Kidney (tissue), 14 donors: ENCODE results near the gene GTPBP2. TPM values are rescaled to one million over a fixed set of nuclear protein-coding genes. Genes with fewer than 3 reads are reported as not detected.

Source experiments
- DNase-seq, 5 donors: peaks; one replicate each; pipeline ENCODE4 v3.0.0-alpha.2; 2013 to 2020
- FAIRE-seq: peaks from 2 replicates; lab custom pipeline; 2012; peaks lifted over from hg19 to GRCh38; lab: Jason Lieb, UNC
- H3K27ac ChIP-seq, 2 donors: one replicate each; pipeline ENCODE4 v1.7.0; 2013; ENCODE audit warnings: low read depth in 2 of 2, low read length in 2 of 2, inconsistent platforms in 1 of 2
- H3K27me3 ChIP-seq: one replicate; pipeline ENCODE4 v1.7.1; 2013; ENCODE audit warnings: low read length, inconsistent platforms; ENCODE audit not compliant: control insufficient read depth, insufficient read depth
- H3K36me3 ChIP-seq, 3 donors: one replicate each; pipeline versions ENCODE4 v1.7.0 to v1.7.1; 2013; ENCODE audit warnings: low read length in 3 of 3, control low read depth in 1 of 3, inconsistent platforms in 1 of 3; ENCODE audit not compliant: insufficient read depth in 3 of 3, control insufficient read depth in 2 of 3
- H3K4me1 ChIP-seq, 3 donors: one replicate each; pipeline versions ENCODE4 v1.7.0 to v1.7.1; 2013; ENCODE audit warnings: low read length in 3 of 3, inconsistent platforms in 1 of 3, low read depth in 1 of 3; ENCODE audit not compliant: control insufficient read depth in 2 of 3, insufficient read depth in 2 of 3
- H3K4me3 ChIP-seq, 3 donors: one replicate each; pipeline versions ENCODE4 v1.7.0 to v1.8.1; 2013; ENCODE audit warnings: low read length in 3 of 3, control low read depth in 1 of 3, inconsistent platforms in 1 of 3
- H3K9ac ChIP-seq, 3 donors: one replicate each; pipeline versions ENCODE4 v1.7.0 to v1.7.1; 2013; ENCODE audit warnings: low read length in 3 of 3, control low read depth in 1 of 3, inconsistent platforms in 1 of 3
- H3K9me3 ChIP-seq, 3 donors: one replicate each; pipeline versions ENCODE4 v1.7.0 to v1.7.1; 2013; ENCODE audit warnings: low read length in 3 of 3, control low read depth in 1 of 3, inconsistent platforms in 1 of 3; ENCODE audit not compliant: control insufficient read depth in 2 of 3, insufficient read depth in 1 of 3
- intact Hi-C: fragments of 100-400 bp; cut with DNase I; formaldehyde crosslinking; loops from one replicate; pipeline ENCODE4 v1.11.1; 2022
- polyA plus RNA-seq: library from polyadenylated mRNA; stranded (reverse); fragments of 350-450 nt; fragmentation: Illumina TruSeq; extraction: RNeasy Lipid Tissue Mini Kit (QIAGEN cat#74804); gene quantifications from one replicate; pipeline ENCODE4 v1.2.3, GENCODE V29; 2014; ENCODE audit warnings: low read depth, low replicate concordance; ENCODE audit not compliant: insufficient read depth
- total RNA-seq: library from RNA; stranded (reverse); fragmentation: NEBNext Ultra II Directional; extraction: Animal tissue kit (Norgen Biotek cat#: 25700); gene quantifications from one replicate; pipeline ENCODE4 v1.2.1, GENCODE V29; 2021
- TF ChIP-seq, protein P1 (sequence below): IDR thresholded peaks from 3 replicates; pipeline ENCODE4 v1.5.1; 2012; ENCODE audit warnings: mild to moderate bottlenecking, moderate library complexity, borderline replicate concordance; ENCODE audit not compliant: insufficient read depth; ENCODE audit errors: extremely low read depth
- donor health status: control.
- donor health status: control.
- donor health status: control.
- donor health status: control.
- donor health status: control.
- donor health status: DM: yes; HTN: yes; CAD: no.
- donor health status: Normal renal cell carcinoma (clear cell type).

Gene GTPBP2
- total and polyA plus RNA-seq, 2 donors from 2014 or later, result 19.7 to 64.6 TPM

DNA sequence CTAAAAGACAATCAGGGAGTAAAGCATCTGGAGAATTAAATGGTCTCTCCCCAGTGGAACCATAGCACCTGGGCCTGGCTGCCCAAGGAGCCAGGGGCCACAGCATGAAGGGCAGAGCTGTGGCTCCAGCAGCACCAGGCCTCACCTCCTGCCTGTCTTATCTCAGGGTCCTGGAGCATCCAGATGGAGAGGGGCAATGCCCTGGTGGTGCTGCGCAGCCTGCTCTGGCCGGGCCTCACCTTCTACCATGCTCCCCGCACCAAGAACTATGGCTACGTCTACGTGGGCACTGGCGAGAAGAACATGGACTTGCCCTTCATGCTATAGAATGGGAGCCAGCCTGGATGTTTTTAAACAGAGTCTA lies 41.5 kb upstream of the GTPBP2 start:
- intact Hi-C loops, result no loop called here
- H3K4me3 ChIP-seq, result no peak overlapping the region
- no peak overlapping the region for H3K9ac ChIP-seq
- peaks cover 0 to 32% (median 15%) of the 10 kb centered on the region in 3 donors for H3K36me3 ChIP-seq
- no peaks in the 10 kb centered on the region for H3K27me3 ChIP-seq
- TF ChIP-seq, protein P1, sequence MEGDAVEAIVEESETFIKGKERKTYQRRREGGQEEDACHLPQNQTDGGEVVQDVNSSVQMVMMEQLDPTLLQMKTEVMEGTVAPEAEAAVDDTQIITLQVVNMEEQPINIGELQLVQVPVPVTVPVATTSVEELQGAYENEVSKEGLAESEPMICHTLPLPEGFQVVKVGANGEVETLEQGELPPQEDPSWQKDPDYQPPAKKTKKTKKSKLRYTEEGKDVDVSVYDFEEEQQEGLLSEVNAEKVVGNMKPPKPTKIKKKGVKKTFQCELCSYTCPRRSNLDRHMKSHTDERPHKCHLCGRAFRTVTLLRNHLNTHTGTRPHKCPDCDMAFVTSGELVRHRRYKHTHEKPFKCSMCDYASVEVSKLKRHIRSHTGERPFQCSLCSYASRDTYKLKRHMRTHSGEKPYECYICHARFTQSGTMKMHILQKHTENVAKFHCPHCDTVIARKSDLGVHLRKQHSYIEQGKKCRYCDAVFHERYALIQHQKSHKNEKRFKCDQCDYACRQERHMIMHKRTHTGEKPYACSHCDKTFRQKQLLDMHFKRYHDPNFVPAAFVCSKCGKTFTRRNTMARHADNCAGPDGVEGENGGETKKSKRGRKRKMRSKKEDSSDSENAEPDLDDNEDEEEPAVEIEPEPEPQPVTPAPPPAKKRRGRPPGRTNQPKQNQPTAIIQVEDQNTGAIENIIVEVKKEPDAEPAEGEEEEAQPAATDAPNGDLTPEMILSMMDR, result no peak
- H3K27ac ChIP-seq, result no peak overlapping the region
- no peaks in the 10 kb centered on the region for H3K9me3 ChIP-seq
- peaks cover 3 to 17% (median 15%) of the 10 kb centered on the region in 3 donors for H3K4me1 ChIP-seq
- FAIRE-seq, result no peak
- DNase-seq, result no peak

DNA sequence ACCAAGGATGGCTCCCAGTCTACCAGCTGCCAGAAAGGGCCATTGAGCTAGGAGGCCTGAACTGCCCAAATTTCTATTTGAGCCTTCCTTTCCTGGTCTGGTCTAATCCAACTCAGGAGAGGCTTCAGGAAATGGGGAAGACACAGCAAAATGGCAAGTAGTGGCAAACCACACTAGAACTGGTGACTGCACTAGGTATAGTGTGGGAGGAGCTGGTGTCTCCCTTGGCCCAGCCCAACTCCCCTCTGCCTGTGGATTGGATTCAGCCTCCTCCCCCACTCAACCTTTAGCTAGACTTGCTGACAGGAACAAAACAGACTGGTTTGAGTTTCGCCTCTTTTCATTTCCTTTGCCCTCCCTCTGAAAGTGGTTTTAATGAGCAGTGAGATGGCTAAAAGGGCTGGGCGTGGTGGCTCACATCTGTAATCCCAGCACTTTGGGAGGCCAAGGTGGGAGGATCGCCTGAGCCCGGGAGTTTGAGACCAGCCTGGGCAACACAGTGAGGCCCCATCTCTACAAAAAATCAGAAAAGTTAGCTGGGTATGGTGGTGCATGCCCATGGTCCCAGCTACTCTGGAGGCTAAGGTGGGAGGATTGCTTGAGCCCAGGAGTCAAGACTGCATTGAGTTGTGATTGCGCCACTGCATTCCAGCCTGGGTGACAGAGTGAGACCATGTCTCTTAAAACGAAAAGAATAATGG lies 41.0 kb upstream of the GTPBP2 start:
- peak in 4 of 5 donors; percentile 74 to 85 (median 78) for DNase-seq
- H3K9me3 ChIP-seq, result no peaks in the 10 kb centered on the region
- H3K36me3 ChIP-seq, result peaks cover 0 to 27% (median 12%) of the 10 kb centered on the region in 3 donors
- no peaks in the 10 kb centered on the region for H3K27me3 ChIP-seq
- H3K4me1 ChIP-seq, result peaks cover 3 to 17% (median 15%) of the 10 kb centered on the region in 3 donors
- H3K9ac ChIP-seq, result no peak overlapping the region
- TF ChIP-seq, protein P1, result no peak
- no peak overlapping the region for H3K27ac ChIP-seq
- no peak overlapping the region for H3K4me3 ChIP-seq
- intact Hi-C loops, result loop anchor here (5.0 to 10.0 kb wide), 2 partner anchors 95 to 412 kb away; no protein-coding TSS in a partner anchor
- no peak for FAIRE-seq

DNA sequence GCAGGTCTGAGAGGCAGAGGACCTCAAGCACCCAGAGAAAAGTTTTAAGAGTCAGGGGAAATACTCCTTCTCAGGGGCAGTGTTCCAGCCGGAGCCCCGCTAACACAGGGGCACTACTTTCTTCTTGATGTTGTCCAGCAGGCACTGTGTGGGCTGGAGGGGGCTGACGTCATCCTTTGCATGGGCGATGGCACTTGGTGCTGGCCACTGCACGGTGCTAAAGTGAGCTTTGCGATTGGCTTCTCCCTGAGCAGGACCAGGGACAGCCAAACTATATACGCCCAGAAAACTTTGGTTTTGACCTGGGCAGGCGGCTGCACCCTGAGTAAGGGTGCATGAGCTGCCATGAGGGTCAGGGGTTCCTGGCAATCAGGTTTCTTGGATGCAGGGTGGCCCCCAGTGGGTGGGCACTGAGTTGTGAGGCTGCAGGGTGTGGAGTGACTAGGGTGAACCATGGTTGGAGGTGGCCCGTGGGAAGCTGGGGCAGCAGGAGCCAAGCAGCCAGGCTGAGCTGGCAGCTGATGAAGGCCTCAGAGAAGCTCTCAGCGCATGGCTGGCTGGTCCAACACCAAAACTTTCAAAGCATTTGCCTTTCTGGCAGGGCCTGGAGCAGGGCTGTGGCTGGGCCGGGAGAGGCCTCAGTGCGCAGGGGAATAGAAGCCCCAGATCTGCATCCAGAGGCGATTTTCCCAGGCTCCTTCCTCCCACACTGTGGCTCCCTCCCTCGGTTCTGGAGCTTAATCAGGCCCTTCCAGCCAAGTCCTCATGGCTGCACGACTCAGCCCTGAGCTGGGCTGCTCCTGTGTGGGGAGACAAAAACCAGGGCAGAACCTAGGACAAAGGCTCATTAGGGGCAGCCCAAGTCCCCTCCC lies 40.2 kb upstream of the GTPBP2 start:
- TF ChIP-seq, protein P1, result no peak
- no peak overlapping the region for H3K27ac ChIP-seq
- H3K4me1 ChIP-seq, result peaks cover 3 to 17% (median 15%) of the 10 kb centered on the region in 3 donors
- peak in 4 of 5 donors; percentile 55 to 72 (median 66) for DNase-seq
- H3K4me3 ChIP-seq, result no peak overlapping the region
- no peak overlapping the region for H3K9ac ChIP-seq
- no peaks in the 10 kb centered on the region for H3K27me3 ChIP-seq
- no peaks in the 10 kb centered on the region for H3K9me3 ChIP-seq
- H3K36me3 ChIP-seq, result peaks cover 0 to 20% (median 8%) of the 10 kb centered on the region in 3 donors
- intact Hi-C loops, result loop anchor here (5.0 to 10.0 kb wide), 2 partner anchors 96 to 413 kb away; no protein-coding TSS in a partner anchor
- no peak for FAIRE-seq
